GM23338 (cell line): ENCODE results near the gene LYRM7. TPM values are rescaled to one million over a fixed set of nuclear protein-coding genes. Genes with fewer than 3 reads are reported as not detected.

Experiments used
- ATAC-seq: fragments of 200-7000 bp; cut with Tn5 transposase; 3 replicates; pipeline ENCODE4 v1.9.1; 2020
- DNase-seq: peaks from one replicate; pipeline ENCODE4 v3.0.0-alpha.2; 2015; ENCODE audit warnings: low spot score
- H2AFZ ChIP-seq: fragments of 200-600 bp; sonication (generic); 2 replicates; pipeline ENCODE4 v1.8.0; 2016; ENCODE audit warnings: antibody characterized with exemption, mild to moderate bottlenecking, moderate library complexity
- H3F3A ChIP-seq: fragments of 200-600 bp; sonication (generic); replicated peaks from 2 replicates; pipeline ENCODE4 v1.8.0; 2017; ENCODE audit warnings: antibody characterized with exemption, mixed run types, low read depth
- H3K27ac ChIP-seq: fragments of 200-600 bp; sonication (generic); 2 replicates; pipeline ENCODE4 v1.6.1; 2016; ENCODE audit warnings: low read depth
- H3K27me3 ChIP-seq: fragments of 200-600 bp; sonication (generic); 2 replicates; pipeline ENCODE4 v1.8.0; 2016; ENCODE audit warnings: mild to moderate bottlenecking, mixed run types, moderate library complexity; ENCODE audit not compliant: insufficient read depth
- H3K36me3 ChIP-seq: fragments of 200-600 bp; sonication (generic); 2 replicates; pipeline ENCODE4 v1.8.0; 2016; ENCODE audit warnings: mild to moderate bottlenecking; ENCODE audit not compliant: insufficient read depth
- H3K4me1 ChIP-seq: fragments of 200-600 bp; sonication (generic); 2 replicates; pipeline ENCODE4 v1.8.0; 2016; ENCODE audit warnings: mild to moderate bottlenecking, moderate library complexity; ENCODE audit not compliant: insufficient read depth
- H3K4me2 ChIP-seq: fragments of 200-600 bp; sonication (generic); 2 replicates; pipeline ENCODE4 v1.7.1; 2017; ENCODE audit warnings: mixed run types
- H3K4me3 ChIP-seq: fragments of 200-600 bp; sonication (generic); 2 replicates; pipeline ENCODE4 v1.6.1; 2016; ENCODE audit warnings: mixed run types
- H3K79me2 ChIP-seq: fragments of 200-600 bp; sonication (generic); replicated peaks from 2 replicates; pipeline ENCODE4 v1.8.0; 2017; ENCODE audit warnings: mild to moderate bottlenecking; ENCODE audit not compliant: insufficient read depth
- H3K9me2 ChIP-seq: fragments of 200-600 bp; sonication (generic); 2 replicates; pipeline ENCODE4 v1.8.0; 2017; ENCODE audit not compliant: insufficient read depth
- H4K20me1 ChIP-seq: fragments of 200-600 bp; sonication (generic); replicated peaks from 2 replicates; pipeline ENCODE4 v1.8.0; 2017; ENCODE audit warnings: mild to moderate bottlenecking; ENCODE audit not compliant: insufficient read depth
- H3K27ac Mint-ChIP-seq: 2 replicates; pipeline ENCODE4 v1.8.0; 2020; ENCODE audit warnings: inconsistent platforms, mild to moderate bottlenecking, moderate library complexity, mixed read lengths
- H3K27me3 Mint-ChIP-seq: 3 replicates; pipeline ENCODE4 v1.8.0; 2022; ENCODE audit warnings: low read depth, mild to moderate bottlenecking, moderate library complexity, mixed read lengths, inconsistent platforms; ENCODE audit not compliant: insufficient read depth, poor library complexity
- H3K36me3 Mint-ChIP-seq: 3 replicates; pipeline ENCODE4 v1.8.0; 2021; ENCODE audit warnings: low read depth, mild to moderate bottlenecking, inconsistent platforms, moderate library complexity, mixed read lengths
- H3K4me1 Mint-ChIP-seq: 3 replicates; pipeline ENCODE4 v1.8.0; 2020; ENCODE audit warnings: mild to moderate bottlenecking, inconsistent platforms, mixed read lengths
- H3K4me3 Mint-ChIP-seq: 3 replicates; pipeline ENCODE4 v1.8.0; 2021; ENCODE audit warnings: moderate library complexity, mild to moderate bottlenecking, inconsistent platforms, mixed read lengths
- H3K9me3 Mint-ChIP-seq: 3 replicates; pipeline ENCODE4 v1.8.0; 2020; ENCODE audit warnings: moderate library complexity, mild to moderate bottlenecking, inconsistent platforms, mixed read lengths
- CREB1 ChIP-seq: fragments of 250-450 bp; sonication (Bioruptor Pico); IDR thresholded peaks from 2 replicates; pipeline ENCODE4 v1.5.0; 2020; ENCODE audit warnings: low read depth, mild to moderate bottlenecking, moderate library complexity
- CTCF ChIP-seq, 2 experiments: fragments of 200-600 bp in 1 of 2; sonication (generic) in 1 of 2; conservative IDR thresholded peaks; 2 replicates each; pipeline versions ENCODE4 v1.5.1 to v1.6.1; 2016 to 2017; ENCODE audit warnings: antibody characterized with exemption in 2 of 2, low read depth in 2 of 2, mild to moderate bottlenecking in 2 of 2, moderate library complexity in 1 of 2
- EZH2 ChIP-seq: fragments of 200-600 bp; sonication (generic); IDR thresholded peaks from one replicate; pipeline ENCODE4 v1.8.0; 2017; ENCODE audit warnings: antibody characterized with exemption, mild to moderate bottlenecking, low read depth; ENCODE audit not compliant: unreplicated experiment
- EZH2phosphoT487 ChIP-seq: fragments of 200-600 bp; sonication (generic); IDR thresholded peaks from one replicate; pipeline ENCODE4 v1.8.1; 2018; ENCODE audit warnings: antibody characterized with exemption; ENCODE audit not compliant: unreplicated experiment
- JUNB ChIP-seq: IDR thresholded peaks from one replicate; pipeline ENCODE4 v1.6.1; 2016; ENCODE audit warnings: antibody characterized with exemption; ENCODE audit not compliant: unreplicated experiment
- NANOG ChIP-seq: IDR thresholded peaks from 2 replicates; pipeline ENCODE4 v1.6.1; 2016; ENCODE audit warnings: antibody characterized with exemption, borderline replicate concordance
- STAT1 ChIP-seq: IDR thresholded peaks from one replicate; pipeline ENCODE4 v1.6.1; 2016; ENCODE audit warnings: antibody characterized with exemption; ENCODE audit not compliant: unreplicated experiment
- ZNF114 ChIP-seq: fragments of 250-450 bp; sonication (Bioruptor Pico); IDR thresholded peaks from 2 replicates; pipeline ENCODE4 v1.5.0; 2020; ENCODE audit warnings: mild to moderate bottlenecking, moderate library complexity
- ZNF331 ChIP-seq: fragments of 250-450 bp; sonication (Bioruptor Pico); IDR thresholded peaks from 2 replicates; pipeline ENCODE4 v1.5.0; 2020; ENCODE audit warnings: low read depth, mild to moderate bottlenecking, moderate library complexity
- ZNF462 ChIP-seq: fragments of 250-450 bp; sonication (Bioruptor Pico); IDR thresholded peaks from 2 replicates; pipeline ENCODE4 v1.5.0; 2020; ENCODE audit warnings: mild to moderate bottlenecking, moderate library complexity
- polyA plus RNA-seq: library from polyadenylated mRNA; unstranded; fragments of >200 nt; fragmentation: Nextera tagmentation; extraction: Ambion mirVana; gene quantifications from 2 replicates; pipeline ENCODE4 v1.2.1, GENCODE V29; 2016
- total RNA-seq: library from RNA; depleted of rRNA; stranded (reverse); fragments of >200 nt; shearing (Covaris generic); gene quantifications from 2 replicates; pipeline ENCODE4 v1.2.3, GENCODE V29; 2014
- TF ChIP-seq, protein P1 (sequence below): IDR thresholded peaks from one replicate; pipeline ENCODE4 v1.6.1; 2018; ENCODE audit warnings: antibody characterized with exemption; ENCODE audit not compliant: unreplicated experiment

LYRM7 gene
- total and polyA plus RNA-seq, 2 experiments from 2014 or later = 11.3 to 34.8 TPM

GRCh38 chr5:131214609-131215227 lies 44.0 kb downstream of the LYRM7 start:
- no peak overlapping the region for H3K4me2 ChIP-seq
- no peaks in the 10 kb centered on the region for H3K36me3 ChIP-seq
- Mint-ChIP-seq H3K4me3 (no peak overlapping the region), H3K9me3 (no peaks in the 10 kb centered on the region), H3K27ac (no peak overlapping the region), H3K36me3 (no peaks in the 10 kb centered on the region), H3K4me1 (peaks cover 7% of the 10 kb centered on the region; the same call in 2 of the 3 replicates), H3K27me3 (peaks cover 7% of the 10 kb centered on the region)
- no peak overlapping the region for H3K4me3 ChIP-seq
- no peaks in the 10 kb centered on the region for H4K20me1 ChIP-seq
- ATAC-seq (no peak), DNase-seq (no peak)
- H3F3A ChIP-seq = no peaks in the 10 kb centered on the region
- no peak overlapping the region for H3K27ac ChIP-seq
- no peaks in the 10 kb centered on the region for H3K27me3 ChIP-seq
- no peaks in the 10 kb centered on the region for H3K9me2 ChIP-seq
- no peaks in the 10 kb centered on the region for H3K79me2 ChIP-seq
- H3K4me1 ChIP-seq = no peaks in the 10 kb centered on the region
- TF ChIP-seq EZH2 = no peak
- no peak for TF ChIP-seq NANOG
- no peak for TF ChIP-seq JUNB
- 0 out of 2 replicates have a peak overlapping the region, but pooled peaks have one; percentile 43 for H2AFZ ChIP-seq

- Histone ChIP-seq H4K20me1 (no peaks in the 10 kb centered on the region), H3K27ac (no peak overlapping the region), H3K4me2 (no peak overlapping the region), H3K79me2 (no peaks in the 10 kb centered on the region), H3K4me3 (no peak overlapping the region), H3F3A (no peaks in the 10 kb centered on the region), H3K4me1 (no peaks in the 10 kb centered on the region), H3K9me2 (no peaks in the 10 kb centered on the region), H2AFZ (no peak overlapping the region), H3K36me3 (no peaks in the 10 kb centered on the region), H3K27me3 (no peaks in the 10 kb centered on the region)
- no peaks in the 10 kb centered on the region for H3K36me3 Mint-ChIP-seq
- H3K4me1 Mint-ChIP-seq = no peaks in the 10 kb centered on the region
- ATAC-seq = no peak
- H3K27ac Mint-ChIP-seq = no peak overlapping the region
- DNase-seq = no peak
- H3K9me3 Mint-ChIP-seq = no peaks in the 10 kb centered on the region
- H3K27me3 Mint-ChIP-seq = peaks cover 2% of the 10 kb centered on the region
- no peak overlapping the region for H3K4me3 Mint-ChIP-seq
- TF ChIP-seq EZH2phosphoT487 (no peak), ZNF114 (CRISPR knock-in tag) (no peak), EZH2 (no peak), ZNF331 (CRISPR knock-in tag) (no peak), CTCF (conservative IDR thresholded peaks at IDR 0.05; ENCODE audit: low read depth in 2 of 2) (no peak), CREB1 (no peak), ZNF462 (no peak), STAT1 (no peak)
- TF ChIP-seq, protein P1, sequence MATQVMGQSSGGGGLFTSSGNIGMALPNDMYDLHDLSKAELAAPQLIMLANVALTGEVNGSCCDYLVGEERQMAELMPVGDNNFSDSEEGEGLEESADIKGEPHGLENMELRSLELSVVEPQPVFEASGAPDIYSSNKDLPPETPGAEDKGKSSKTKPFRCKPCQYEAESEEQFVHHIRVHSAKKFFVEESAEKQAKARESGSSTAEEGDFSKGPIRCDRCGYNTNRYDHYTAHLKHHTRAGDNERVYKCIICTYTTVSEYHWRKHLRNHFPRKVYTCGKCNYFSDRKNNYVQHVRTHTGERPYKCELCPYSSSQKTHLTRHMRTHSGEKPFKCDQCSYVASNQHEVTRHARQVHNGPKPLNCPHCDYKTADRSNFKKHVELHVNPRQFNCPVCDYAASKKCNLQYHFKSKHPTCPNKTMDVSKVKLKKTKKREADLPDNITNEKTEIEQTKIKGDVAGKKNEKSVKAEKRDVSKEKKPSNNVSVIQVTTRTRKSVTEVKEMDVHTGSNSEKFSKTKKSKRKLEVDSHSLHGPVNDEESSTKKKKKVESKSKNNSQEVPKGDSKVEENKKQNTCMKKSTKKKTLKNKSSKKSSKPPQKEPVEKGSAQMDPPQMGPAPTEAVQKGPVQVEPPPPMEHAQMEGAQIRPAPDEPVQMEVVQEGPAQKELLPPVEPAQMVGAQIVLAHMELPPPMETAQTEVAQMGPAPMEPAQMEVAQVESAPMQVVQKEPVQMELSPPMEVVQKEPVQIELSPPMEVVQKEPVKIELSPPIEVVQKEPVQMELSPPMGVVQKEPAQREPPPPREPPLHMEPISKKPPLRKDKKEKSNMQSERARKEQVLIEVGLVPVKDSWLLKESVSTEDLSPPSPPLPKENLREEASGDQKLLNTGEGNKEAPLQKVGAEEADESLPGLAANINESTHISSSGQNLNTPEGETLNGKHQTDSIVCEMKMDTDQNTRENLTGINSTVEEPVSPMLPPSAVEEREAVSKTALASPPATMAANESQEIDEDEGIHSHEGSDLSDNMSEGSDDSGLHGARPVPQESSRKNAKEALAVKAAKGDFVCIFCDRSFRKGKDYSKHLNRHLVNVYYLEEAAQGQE = no peak
Observed at GRCh38 chr5:131217791-131218190, 47.0 kb downstream of the LYRM7 start.
